Neural progenitor cell (in vitro differentiated cells): ENCODE data around the gene CDC42BPA.

Source experiments
- CTCF ChIP-seq: fragments of 200-600 bp; sonication (generic); IDR thresholded peaks from 2 replicates; pipeline ENCODE4 v1.5.1; 2017; ENCODE audit warnings: antibody characterized with exemption, mild to moderate bottlenecking
- EZH2phosphoT487 ChIP-seq: fragments of 200-600 bp; sonication (generic); IDR thresholded peaks from 2 replicates; pipeline ENCODE4 v1.6.1; 2017; ENCODE audit warnings: antibody characterized with exemption

- TF ChIP-seq CTCF (no peak), EZH2phosphoT487 (no peak)
Observed at GRCh38 chr1:227343206-227343605, 24.9 kb upstream of the CDC42BPA start.
